ENCODE measurements around the gene GPR155. TPM values are rescaled to one million over a fixed set of nuclear protein-coding genes. Genes with fewer than 3 reads are reported as not detected.

GPR155 gene
- total and polyA plus RNA-seq, 2 of the 4 experiments (the other 2 are of a cell fraction) = 2.3 to 3.4 TPM

GRCh38 chr2:174439323-174439722, 47.5 kb downstream of the GPR155 start:
- no peak overlapping the region for H2BK15ac ChIP-seq (ENCODE audit: low read depth, low read length)
- H2AK9ac ChIP-seq (replicated peaks; ENCODE audit: low read depth, low read length, poor library complexity) = no peak overlapping the region
- H3K4me1 ChIP-seq (ENCODE audit: control insufficient read depth, insufficient read depth, low read length) = peaks cover 10% of the 10 kb centered on the region
- BruUV-seq (replicated peaks) = no TSS peak
- H3K56ac ChIP-seq (ENCODE audit: extremely low read depth, insufficient read depth, low read length) = no peak overlapping the region
- H3K4me3 ChIP-seq (ENCODE audit: insufficient read depth, low read depth, low read length) = no peak overlapping the region
- no peaks in the 10 kb centered on the region for H3K36me3 ChIP-seq (ENCODE audit: control insufficient read depth, insufficient read depth, low read length)
- no peak overlapping the region for H3K9ac ChIP-seq (ENCODE audit: low read depth, low read length)
- no peak overlapping the region for H3K14ac ChIP-seq (replicated peaks; ENCODE audit: low read depth, low read length)
- H4K8ac ChIP-seq (ENCODE audit: low read depth in 2 of 2, low read length in 2 of 2) = no peak overlapping the region
- H2AK5ac ChIP-seq (ENCODE audit: low read depth, low read length) = no peak overlapping the region
- WGBS, 2 experiments (ENCODE audit: extremely low coverage in 2 of 2, insufficient read length in 1 of 2) = no CpG with 5 or more reads among the region's 2 CpGs
- no peak overlapping the region for H3K23ac ChIP-seq (ENCODE audit: low read depth, low read length)
- ChIA-PET CTCF (no interaction called here), POLR2A (ENCODE audit: unreplicated experiment) (no interaction called here)
- no peaks in the 10 kb centered on the region for H4K20me1 ChIP-seq (ENCODE audit: insufficient read depth, low read length)
- TF ChIP-seq MAFK (IDR thresholded peaks at IDR 0.05; ENCODE audit: low read depth, low read length) = peak; percentile 38; the same call in 1 of the 2 replicates
- TF ChIP-seq SMC3 (IDR thresholded peaks at IDR 0.05; ENCODE audit: low read depth, low read length) = no peak
- no peaks in the 10 kb centered on the region for H3K9me3 ChIP-seq (ENCODE audit: control insufficient read depth, insufficient read depth, low read length)
- dilution Hi-C loops (cut with HindIII; ENCODE audit: low sequenced_read_pairs, unreplicated experiment) = no loop called here
- H3K18ac ChIP-seq (ENCODE audit: low read depth, low read length) = no peak overlapping the region
- H3K4ac ChIP-seq (ENCODE audit: low read depth, low read length) = no peak overlapping the region
- H3K9me1 ChIP-seq (ENCODE audit: insufficient read depth, low read length) = peaks cover 2% of the 10 kb centered on the region; the same call in 1 of the 2 replicates
- no peak overlapping the region for H3K27ac ChIP-seq (ENCODE audit: insufficient read depth, low read length)
- H2BK120ac ChIP-seq (ENCODE audit: low read depth, low read length) = no peak overlapping the region
- intact Hi-C loops (cut with micrococcal nuclease) = no loop called here
- H4K91ac ChIP-seq (ENCODE audit: insufficient read depth, low read depth, low read length) = no peak overlapping the region
- no peak for DNase-seq
- H4K5ac ChIP-seq (ENCODE audit: low read depth, low read length) = no peak overlapping the region
- in situ Hi-C loops (cut with MboI; ENCODE audit: low sequenced_read_pairs) = no loop called here
- no peak overlapping the region for H3K4me2 ChIP-seq (ENCODE audit: low read depth, low read length)
- H2BK5ac ChIP-seq (ENCODE audit: low read depth, low read length, poor library complexity, severe bottlenecking) = no peak overlapping the region
- H3K79me1 ChIP-seq (ENCODE audit: low read depth in 1 of 2, low read length in 2 of 2) = no peaks in the 10 kb centered on the region
- H2AFZ ChIP-seq (replicated peaks; ENCODE audit: low read length, poor library complexity) = no peak overlapping the region
- H3K27me3 ChIP-seq (ENCODE audit: control insufficient read depth, insufficient read depth, low read length) = no peaks in the 10 kb centered on the region
- ATAC-seq (ENCODE audit: low read depth) = no peak
- H2BK20ac ChIP-seq (ENCODE audit: low read depth, low read length) = no peak overlapping the region

Data from IMR-90 (cell line).